H1 (cell line): ENCODE results near the gene PIF1.
A peak's percentile ranks its signal among the peaks of the same experiment; 100 is the strongest.

Source experiments
- CBX5 ChIP-seq: fragments of 300-800, 300-1000 bp; sonication (generic); IDR thresholded peaks from 2 replicates; pipeline ENCODE4 v1.7.1; 2016; ENCODE audit warnings: antibody characterized with exemption, low read length, low read depth
- POLR2AphosphoS5 ChIP-seq: IDR thresholded peaks from 2 replicates; pipeline ENCODE4 v1.6.1; 2011; ENCODE audit warnings: low read depth, low read length
- YY1 ChIP-seq: IDR thresholded peaks from 2 replicates; pipeline ENCODE4 v1.6.1; 2011; ENCODE audit warnings: low read depth, mild to moderate bottlenecking, low read length
- TF ChIP-seq, protein P1 (sequence below), 3 experiments: IDR thresholded peaks; 1 replicate in 2 of 3; 2 replicates in 1 of 3; pipeline versions ENCODE4 v1.5.1 to v1.6.1; 2011; ENCODE audit warnings: low read length in 3 of 3, mild to moderate bottlenecking in 3 of 3, inconsistent platforms in 2 of 3, low read depth in 1 of 3, moderate library complexity in 1 of 3; ENCODE audit not compliant: insufficient read depth in 1 of 3; ENCODE audit errors: control extremely low read depth in 1 of 3

- no peak for TF ChIP-seq YY1
- TF ChIP-seq, protein P1, sequence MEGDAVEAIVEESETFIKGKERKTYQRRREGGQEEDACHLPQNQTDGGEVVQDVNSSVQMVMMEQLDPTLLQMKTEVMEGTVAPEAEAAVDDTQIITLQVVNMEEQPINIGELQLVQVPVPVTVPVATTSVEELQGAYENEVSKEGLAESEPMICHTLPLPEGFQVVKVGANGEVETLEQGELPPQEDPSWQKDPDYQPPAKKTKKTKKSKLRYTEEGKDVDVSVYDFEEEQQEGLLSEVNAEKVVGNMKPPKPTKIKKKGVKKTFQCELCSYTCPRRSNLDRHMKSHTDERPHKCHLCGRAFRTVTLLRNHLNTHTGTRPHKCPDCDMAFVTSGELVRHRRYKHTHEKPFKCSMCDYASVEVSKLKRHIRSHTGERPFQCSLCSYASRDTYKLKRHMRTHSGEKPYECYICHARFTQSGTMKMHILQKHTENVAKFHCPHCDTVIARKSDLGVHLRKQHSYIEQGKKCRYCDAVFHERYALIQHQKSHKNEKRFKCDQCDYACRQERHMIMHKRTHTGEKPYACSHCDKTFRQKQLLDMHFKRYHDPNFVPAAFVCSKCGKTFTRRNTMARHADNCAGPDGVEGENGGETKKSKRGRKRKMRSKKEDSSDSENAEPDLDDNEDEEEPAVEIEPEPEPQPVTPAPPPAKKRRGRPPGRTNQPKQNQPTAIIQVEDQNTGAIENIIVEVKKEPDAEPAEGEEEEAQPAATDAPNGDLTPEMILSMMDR (IDR thresholded peaks at IDR 0.05; ENCODE audit: control extremely low read depth in 1 of 3, insufficient read depth in 1 of 3, low read depth in 1 of 3, low read length in 3 of 3) = no peak
- TF ChIP-seq CBX5 = no peak
- 0 out of 2 replicates have a peak, but pooled peaks have one; percentile 12 for TF ChIP-seq POLR2AphosphoS5
Observed at GRCh38 chr15:64854041-64854440, 28.6 kb upstream of the PIF1 start.
